Right ventricle myocardium superior (tissue), 1 donor: Measurements from ENCODE around the gene CGNL1. TPM values are rescaled to one million over a fixed set of nuclear protein-coding genes. Genes with fewer than 3 reads are reported as not detected.
A peak's percentile ranks its signal among the peaks of the same experiment; 100 is the strongest.

Experiments used
- ATAC-seq: fragments of 200-7000 bp; cut with Tn5 transposase; one replicate; pipeline ENCODE4 v1.9.1; 2020; ENCODE audit warnings: mild to moderate bottlenecking; ENCODE audit not compliant: poor library complexity
- DNase-seq: peaks from one replicate; pipeline ENCODE4 v3.0.0-alpha.2; 2020
- intact Hi-C: fragments of 100-400 bp; cut with DNase I; formaldehyde crosslinking; loops from one replicate; pipeline ENCODE4 v1.11.2; 2022
- total RNA-seq: library from RNA; stranded (reverse); fragmentation: NEBNext Ultra II Directional; extraction: Animal tissue kit (Norgen Biotek cat#: 25700); gene quantifications from one replicate; pipeline ENCODE4 v1.2.1, GENCODE V29; 2021
- donor health status: DM: no; HTN: yes; CAD: no; lungs with severe emphysema.

CGNL1 gene
- total RNA-seq, 1 donor from 2014 or later: 11.2 TPM

DNA sequence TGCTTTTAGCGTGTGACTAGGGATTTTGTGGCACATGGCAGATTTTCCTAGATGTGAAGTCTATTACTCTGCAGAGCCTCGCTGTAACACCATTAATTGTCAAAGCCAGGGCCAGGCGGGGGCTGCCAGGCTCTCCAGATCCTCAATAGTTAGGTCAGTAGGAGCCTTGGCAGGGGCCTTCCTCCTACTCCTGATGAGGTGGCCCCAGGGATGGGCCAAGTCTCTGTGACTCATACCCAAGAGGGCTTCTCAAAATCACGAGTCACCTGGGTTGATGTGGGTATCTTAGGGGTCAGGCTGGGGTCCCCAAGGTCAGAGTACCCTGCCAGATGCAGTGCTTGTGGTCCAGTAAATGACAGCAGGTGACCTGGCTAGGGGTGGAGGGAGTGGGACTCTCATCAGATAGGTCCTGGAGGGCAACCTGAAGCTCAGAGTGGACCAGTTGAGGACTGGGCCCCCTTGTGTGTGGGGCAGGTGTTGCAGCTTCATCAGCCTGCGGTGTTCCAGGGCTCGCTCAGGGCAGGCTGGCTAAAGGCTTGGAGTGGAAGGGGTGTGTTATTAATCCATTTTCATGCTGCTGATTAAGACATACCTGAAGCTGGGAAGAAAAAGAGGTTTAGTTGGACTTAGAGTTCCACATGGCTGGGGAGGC lies 126.9 kb downstream of the CGNL1 start:
- intact Hi-C loops: no loop called here
- ATAC-seq: no peak
- no peak for DNase-seq

DNA sequence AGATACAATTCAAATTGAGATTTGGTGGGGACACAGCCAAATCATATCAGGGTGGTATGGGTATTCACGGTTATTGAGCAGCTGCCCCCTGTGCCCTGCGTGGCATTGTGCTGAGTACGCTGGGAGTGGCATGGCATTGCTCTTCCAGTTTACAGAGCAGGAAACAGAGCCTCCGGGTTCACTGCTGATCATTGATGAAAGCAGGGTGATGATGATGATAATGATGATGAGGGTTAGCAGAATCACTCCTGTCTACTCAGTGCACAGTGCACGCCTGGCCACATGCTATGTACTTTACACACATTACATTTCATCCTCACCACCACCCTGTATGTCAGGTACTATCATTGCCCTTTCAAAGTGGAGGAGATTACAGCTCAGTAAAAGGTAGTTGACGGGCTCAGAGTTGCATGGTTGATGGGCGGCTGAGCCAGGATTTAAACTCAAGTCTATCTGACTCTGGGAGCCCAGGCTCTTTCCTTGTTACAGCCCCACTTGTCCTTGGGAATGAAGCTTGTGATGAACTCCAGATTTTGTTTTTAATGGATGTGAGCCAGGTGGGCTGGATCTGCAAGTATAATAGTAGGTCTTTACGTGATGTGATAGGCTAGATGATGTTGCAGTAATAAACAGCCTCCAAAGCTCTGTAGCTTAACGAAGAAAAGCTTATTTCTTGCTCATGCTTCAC lies 127.8 kb downstream of the CGNL1 start:
- DNase-seq: no peak
- peak; percentile 17 for ATAC-seq
- intact Hi-C loops: no loop called here

DNA sequence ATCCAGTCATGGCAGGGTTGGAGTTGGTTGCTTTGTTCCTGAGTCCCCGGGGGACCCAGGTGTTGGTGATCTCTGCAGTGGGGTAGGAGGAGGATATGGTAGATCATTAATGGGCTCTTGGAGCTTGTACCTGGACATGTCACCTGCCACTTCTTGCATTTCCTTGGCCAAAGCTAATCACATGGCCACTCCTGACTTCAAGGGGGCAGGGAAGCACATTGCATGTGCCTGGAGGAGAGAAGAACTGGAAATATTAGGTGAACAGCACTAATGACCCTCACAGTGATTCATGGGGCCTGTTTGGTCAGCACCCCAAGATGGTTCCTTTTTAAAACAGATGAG lies 128.3 kb downstream of the CGNL1 start:
- intact Hi-C loops: no loop called here
- no peak for ATAC-seq
- DNase-seq: no peak

DNA sequence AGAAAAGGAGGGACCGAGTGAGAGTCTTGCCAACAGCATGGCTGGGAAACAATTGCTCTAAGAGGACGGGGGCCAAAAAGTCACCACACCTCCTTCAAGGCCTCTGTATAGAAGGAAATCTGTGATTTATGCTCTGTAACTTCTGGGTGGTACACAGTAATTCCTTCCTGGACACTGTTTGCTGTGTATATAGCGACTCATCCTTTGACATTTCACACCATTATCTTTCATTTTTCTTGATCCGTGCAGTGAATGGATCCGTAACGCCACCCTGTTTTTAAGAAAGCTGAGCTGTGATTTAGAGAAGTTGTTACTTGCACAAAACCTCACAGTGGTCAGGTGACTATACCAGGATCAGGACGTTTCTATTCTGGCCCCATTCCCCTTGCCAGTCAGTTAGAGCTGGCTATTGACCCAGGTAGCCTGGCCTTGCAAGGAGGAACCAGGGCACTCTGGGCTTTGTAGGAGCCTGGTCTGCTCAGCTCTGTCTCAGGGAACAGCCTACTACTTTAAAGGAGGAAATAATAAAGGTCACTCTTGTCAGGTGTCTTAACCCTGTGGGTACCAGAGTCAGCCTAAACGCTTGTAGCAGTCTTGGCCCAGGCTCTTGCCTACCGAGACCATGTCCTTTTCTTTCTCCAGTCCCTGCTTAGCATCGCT lies 128.9 kb downstream of the CGNL1 start:
- DNase-seq (no peak), ATAC-seq (peak; percentile 7)
- intact Hi-C loops: no loop called here

DNA sequence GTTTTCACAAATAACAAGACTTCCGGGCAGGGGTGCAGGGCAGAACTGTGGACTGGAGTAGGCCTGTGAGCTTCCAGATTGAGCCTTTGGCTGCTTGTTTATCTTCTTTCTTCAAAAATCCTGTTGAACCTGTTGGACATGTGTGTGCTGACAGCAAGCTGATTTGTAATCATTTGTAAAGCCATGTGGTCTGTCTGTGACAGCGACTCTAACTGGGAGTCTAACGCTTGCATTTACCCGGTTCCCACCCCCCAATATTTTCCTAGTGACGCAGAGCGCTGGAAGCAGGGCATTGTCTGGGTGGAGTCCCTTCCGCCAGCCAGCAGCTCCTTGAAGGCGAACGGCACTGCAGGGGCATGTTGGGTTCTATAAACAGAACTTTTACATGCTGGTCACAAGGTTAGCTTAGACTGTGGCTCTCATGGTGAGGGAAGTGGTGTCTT lies 129.7 kb downstream of the CGNL1 start:
- intact Hi-C loops: no loop called here
- peak; percentile 56 for DNase-seq
- peak; percentile 48 for ATAC-seq

DNA sequence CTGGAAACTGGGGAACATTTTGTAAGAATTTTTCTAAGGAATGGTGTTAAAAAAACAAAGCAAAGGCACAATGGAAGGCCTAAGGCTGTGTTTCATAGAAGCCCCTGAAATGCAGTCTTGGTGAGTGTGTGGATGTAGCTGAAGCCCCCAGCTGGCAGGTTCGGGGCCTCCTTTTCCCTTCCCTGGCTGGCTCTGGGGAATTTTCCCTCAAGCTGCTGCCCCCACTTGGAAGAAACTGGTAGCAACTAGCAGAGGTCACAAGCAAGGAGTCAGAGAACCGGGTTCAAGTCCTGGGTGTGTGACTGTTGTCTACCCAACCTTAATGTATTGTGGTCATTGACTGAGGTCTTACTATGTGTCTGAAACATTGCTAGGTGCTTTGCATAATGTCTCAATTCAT lies 130.1 kb downstream of the CGNL1 start:
- intact Hi-C loops: no loop called here
- DNase-seq (no peak), ATAC-seq (no peak)

DNA sequence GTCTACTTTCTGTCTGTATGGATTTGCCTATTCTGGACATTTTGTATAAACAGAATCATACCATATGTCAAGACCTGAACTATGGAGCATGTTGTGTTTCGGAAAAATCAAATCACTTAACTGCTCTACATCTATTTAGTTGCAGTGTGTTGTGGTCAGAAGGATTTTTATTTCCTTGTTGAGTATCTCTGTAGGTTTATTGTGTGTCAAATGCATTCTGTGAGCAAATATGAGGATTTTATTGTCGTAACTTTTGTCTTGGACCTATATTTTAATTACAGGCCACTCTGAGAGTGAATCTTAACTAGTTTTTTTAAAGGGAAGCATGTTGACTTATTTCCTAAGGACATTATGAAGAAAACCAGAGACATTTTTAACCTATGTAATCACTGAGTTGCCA lies 130.8 kb downstream of the CGNL1 start:
- intact Hi-C loops: no loop called here
- ATAC-seq (no peak), DNase-seq (no peak)

DNA sequence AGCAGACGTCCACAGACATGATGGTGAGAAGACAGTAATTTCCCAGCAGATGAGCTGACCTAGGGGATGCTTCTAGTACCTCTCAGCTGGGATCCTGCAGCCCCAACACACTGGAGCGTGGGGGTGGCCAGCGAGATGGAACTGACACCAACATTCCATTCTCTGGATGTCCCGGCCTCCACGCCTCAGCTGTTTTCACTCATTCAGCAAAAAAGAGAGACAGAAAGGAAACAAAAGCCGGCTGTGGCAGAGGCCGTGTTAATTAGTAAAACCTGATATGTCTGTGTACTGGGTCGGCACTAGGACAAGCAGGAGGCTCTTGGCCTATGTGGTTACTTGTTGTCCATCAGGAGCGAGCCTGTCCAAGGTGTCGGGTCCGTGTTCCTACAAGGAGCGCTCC lies 132.8 kb downstream of the CGNL1 start:
- ATAC-seq: no peak

DNA sequence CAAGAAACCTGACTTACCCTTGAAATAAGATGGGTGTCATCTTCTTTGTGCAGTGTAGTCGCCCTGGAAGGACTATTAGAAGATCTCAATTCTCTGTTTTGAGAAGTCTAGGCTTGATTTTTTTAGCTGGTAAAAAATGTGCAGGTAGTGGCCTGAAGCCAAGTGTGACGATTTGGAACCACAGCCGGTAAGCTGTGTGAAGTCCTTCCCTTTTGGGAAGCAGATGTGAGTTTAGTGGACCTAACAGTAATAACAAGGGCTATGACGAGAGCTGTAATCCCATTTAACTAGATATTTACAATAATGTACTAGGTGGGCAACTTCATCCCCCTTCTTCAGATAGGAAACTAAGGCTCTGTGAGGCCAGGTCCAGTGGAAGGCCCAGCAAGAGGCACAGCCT lies 133.7 kb downstream of the CGNL1 start:
- intact Hi-C loops: no loop called here
- no peak for DNase-seq
- ATAC-seq: peak; percentile 7

More for the DNA sequence above, 132.8 kb downstream of the CGNL1 start:
- intact Hi-C loops: no loop called here
- DNase-seq: peak; percentile 45

DNA sequence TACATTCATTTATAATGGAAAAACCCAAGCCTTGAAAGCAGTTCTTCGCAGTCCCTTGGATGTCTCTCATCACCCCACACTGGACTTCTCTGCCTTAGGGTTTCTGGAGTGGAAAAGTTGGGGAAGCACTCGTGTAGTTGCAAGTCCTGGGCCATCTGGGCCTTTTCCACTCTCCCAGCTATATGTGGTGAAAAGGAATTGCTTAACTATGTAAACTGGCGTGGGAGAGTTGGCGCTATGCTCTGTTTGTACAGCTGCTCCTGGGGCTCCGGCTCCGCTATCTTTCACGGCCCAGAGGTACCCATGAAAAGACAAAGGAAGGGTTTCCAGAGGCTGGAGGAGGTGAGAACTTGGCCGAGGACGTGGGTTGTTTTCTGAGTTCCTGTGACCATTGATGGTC lies 134.3 kb downstream of the CGNL1 start:
- intact Hi-C loops: no loop called here
- DNase-seq (peak; percentile 70), ATAC-seq (peak; percentile 86)

DNA sequence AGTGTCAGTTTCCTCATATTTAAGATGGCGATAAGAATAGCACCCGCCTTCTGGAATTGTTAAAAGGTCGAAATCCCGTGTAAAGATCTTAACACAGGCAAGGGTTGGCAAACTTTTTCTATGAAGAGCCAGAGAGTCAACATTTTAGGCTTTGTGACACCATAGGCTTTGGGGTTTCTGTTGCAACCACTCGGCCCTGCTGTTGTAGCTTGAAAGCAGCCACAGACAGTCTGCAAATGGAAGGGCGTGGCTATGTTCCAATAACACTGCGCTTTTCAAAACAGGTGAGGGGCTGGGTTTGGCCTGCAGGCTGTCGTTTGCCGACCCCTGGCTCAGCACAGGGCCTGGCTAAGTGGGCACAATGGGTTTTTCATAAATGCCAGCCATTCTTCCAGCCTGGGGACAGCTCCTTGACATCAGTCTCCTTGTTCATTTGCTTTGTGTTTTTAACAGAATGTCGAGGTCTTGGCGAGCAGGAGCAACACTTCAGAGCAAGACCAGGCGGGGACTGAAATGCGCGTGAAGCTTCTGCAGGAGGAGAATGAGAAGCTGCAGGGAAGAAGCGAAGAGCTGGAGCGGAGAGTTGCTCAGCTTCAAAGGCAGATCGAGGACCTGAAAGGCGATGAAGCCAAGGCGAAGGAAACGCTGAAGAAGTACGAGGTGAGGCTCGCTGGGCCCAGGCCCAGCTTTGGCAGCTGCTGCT lies 140.2 kb downstream of the CGNL1 start:
- intact Hi-C loops: no loop called here
- DNase-seq: no peak

DNA sequence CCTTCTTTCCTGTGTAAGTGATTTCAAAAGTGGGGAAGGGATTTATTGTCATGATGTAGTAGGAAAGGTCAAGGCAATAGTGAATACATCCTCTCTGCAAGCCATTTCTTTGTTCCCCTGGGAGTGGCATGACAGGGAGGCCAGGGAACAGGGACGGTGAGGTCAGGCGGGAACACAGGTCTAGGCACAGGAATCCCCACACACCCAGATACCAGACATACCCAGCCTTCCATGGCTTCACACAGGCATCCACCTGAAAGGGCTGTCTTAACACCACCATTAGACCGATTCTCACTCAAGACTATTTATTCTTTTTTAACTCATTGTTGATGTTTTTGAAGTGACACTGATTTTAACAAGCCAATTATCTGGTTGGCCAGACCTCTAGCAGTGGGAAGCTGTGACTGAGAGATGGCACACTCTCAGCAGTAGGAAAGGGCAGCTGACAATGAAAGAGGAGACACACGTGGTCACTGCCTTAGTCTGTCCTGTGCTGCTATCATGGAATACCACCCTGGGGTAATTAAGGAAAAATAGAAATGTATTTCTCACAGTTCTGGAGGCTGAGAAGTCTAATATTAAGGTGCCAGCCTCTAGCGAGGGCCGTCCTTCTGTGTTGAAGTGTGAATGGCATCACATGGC lies 140.8 kb downstream of the CGNL1 start:
- ATAC-seq (no peak), DNase-seq (no peak)
- intact Hi-C loops: no loop called here

More for the DNA sequence above, 140.2 kb downstream of the CGNL1 start:
- ATAC-seq: no peak

DNA sequence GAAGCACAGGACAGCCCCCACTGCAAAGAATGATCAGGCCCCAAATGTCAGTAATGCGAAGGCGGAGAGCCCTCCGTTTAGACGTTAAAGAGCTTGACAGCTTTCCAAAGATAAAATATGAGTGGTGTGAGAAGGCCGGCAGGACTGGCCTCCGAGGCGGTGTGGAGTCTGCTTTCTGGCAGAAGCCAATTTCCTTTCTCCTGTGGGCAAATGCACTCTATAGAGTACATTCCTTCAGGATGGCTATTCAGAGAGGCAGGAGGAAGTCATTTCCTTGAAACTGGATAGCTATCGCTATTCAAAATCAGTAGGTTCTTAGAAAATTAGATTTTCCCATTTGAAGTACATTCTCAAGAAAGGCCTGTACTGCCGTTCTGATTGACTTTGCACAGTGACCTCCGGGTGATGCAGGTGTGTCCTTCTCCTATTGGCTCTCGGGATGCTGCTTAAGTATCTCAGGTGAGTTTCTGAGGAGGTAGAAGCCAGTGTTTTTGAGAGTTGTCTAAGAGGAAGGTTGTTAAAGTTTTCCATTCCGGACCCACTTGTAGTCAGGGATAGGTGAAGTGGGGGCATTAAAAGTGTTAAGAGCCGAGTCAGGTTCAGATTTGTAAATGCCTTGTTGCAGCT lies 142.6 kb downstream of the CGNL1 start:
- intact Hi-C loops: no loop called here
- DNase-seq: no peak
- ATAC-seq: no peak

DNA sequence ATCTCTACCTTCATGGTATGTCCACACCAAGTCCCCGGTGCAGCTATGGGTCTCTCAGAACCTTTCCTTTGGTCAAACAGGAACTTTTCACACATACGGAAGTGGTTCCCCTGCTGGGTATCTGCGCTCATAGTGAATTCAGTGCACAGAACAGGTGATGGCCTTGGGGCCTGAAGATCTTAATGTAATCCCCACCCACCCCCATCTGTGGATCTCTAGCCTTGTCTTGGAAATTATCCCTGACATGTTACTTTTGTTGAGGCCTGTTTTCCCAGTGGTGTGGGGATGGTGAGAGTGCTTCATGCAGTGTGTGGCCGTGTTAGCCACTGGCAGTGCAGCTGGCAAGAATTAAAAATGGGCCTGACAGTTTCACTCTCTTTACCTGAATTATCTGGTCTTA lies 143.5 kb downstream of the CGNL1 start:
- DNase-seq: no peak
- intact Hi-C loops: loop anchor here (10.0 kb wide), 1 partner anchor 375 kb away; no protein-coding TSS in a partner anchor
- ATAC-seq: no peak

DNA sequence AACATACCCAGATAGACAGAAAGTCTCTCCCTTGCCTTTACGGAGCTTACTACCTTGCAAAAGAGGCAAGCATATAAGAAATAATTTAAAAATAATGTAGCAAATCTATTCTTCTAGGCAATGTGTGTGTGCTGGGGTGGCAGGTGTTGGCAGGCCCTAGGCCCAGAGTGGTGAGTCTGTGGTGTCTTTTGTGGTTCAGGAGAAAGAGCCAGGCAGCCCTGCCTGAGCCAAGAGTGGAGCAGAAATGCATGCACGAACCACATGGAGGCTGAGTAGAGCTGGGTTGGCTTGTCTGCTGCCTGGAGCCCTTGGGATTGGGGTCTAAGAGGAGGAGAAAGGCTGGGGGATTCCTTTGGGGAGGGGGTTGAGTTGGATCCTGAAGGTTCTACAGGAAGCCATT lies 145.2 kb downstream of the CGNL1 start:
- ATAC-seq: no peak
- intact Hi-C loops: loop anchor here (10.0 kb wide), 1 partner anchor 377 kb away; no protein-coding TSS in a partner anchor

DNA sequence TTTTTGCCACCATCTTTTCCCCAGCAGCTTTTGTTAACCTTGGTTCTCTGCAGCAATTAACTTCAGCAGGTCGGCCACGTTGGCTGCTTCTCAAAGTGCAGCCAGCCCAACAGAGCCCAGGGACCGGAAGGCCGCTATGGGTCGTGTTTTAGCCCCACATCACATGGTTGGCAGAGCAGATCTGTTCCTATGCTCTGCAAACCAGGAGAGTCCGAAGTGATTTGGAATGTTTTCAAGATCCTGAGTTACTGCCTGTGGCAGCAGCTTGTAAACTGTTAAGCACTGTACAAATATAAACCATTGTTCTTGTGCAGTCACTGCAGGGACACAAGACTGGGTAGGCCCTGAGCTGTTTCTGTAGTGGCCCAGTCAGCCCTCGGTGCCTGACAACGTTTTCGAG lies 145.8 kb downstream of the CGNL1 start:
- DNase-seq: no peak
- ATAC-seq: peak; percentile 80
- intact Hi-C loops: loop anchor here (10.0 kb wide), 1 partner anchor 377 kb away; no protein-coding TSS in a partner anchor

More for the DNA sequence above, 145.2 kb downstream of the CGNL1 start:
- no peak for DNase-seq

DNA sequence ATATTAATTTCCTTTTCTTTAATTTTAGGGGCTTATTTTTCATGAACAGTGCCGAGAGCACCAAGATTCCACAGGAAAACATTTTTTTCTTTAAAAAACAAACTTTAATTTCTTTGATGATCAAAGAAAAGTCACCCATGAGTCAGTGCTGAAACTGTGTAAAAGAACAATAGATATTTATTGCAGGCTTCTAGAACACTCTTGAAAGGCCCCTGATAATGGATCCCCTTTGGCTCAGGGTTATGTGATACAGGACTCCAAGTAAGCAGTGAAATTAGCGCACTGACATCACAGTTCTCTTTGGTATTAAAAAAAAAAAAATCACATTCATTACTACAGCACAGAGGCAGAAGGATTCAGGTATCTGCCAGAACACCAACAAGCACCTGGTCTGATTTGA lies 149.3 kb downstream of the CGNL1 start:
- ATAC-seq: no peak
- intact Hi-C loops: loop anchor here (1.0 to 10.0 kb wide), 2 partner anchors 186 to 381 kb away; no protein-coding TSS in a partner anchor

DNA sequence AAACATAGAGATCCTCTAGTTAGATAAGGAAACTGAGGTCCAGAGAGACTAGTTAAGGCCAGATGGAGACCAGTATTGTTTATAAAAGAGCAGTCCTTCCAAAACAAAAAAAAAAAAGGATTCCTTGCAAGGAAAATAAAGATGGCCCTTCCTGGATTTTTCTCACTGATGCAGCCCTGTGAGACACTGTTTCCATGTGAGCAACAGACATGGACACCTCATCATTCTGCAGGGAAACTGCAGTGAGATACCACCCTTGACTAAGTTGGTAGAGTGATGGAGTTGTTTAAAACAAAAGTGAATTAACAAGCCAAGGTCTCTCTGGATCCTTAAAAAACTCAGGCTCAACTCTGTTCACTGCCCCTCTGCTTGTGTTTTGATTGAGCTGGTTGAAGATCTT lies 149.8 kb downstream of the CGNL1 start:
- ATAC-seq: no peak
- intact Hi-C loops: loop anchor here (10.0 kb wide), 1 partner anchor 381 kb away; no protein-coding TSS in a partner anchor
- DNase-seq: no peak

More for the DNA sequence above, 149.3 kb downstream of the CGNL1 start:
- no peak for DNase-seq
